ENCODE measurements around the gene ZNF582.
A peak's percentile ranks its signal among the peaks of the same experiment; 100 is the strongest.

The ZNF582 gene

GRCh38 chr19:56404705-56405056 is 11.3 kb upstream of the ZNF582 start:
- Histone ChIP-seq H3K36me3 (peaks cover 31 to 52% (median 38%) of the 10 kb centered on the region in 3 donors), H3K4me1 (peaks cover 0 to 15% (median 9%) of the 10 kb centered on the region in 4 donors), H3K27ac (peak overlapping the region in 1 of 2 donors; percentile 95), H3K27me3 (no peaks in the 10 kb centered on the region), H3K9me3 (peaks cover 5 to 55% (median 16%) of the 10 kb centered on the region in 3 donors), H3K4me3 (peak overlapping the region; percentile 63 to 70)
- no peak for DNase-seq
- no peak for TF ChIP-seq CTCF (IDR thresholded peaks at IDR 0.05)
- intact Hi-C loops (cut with DNase I; ENCODE audit: low total_unique reads), result loop anchor here (5.0 kb wide), 1 partner anchor 1788 kb away; no protein-coding TSS in a partner anchor

DNA sequence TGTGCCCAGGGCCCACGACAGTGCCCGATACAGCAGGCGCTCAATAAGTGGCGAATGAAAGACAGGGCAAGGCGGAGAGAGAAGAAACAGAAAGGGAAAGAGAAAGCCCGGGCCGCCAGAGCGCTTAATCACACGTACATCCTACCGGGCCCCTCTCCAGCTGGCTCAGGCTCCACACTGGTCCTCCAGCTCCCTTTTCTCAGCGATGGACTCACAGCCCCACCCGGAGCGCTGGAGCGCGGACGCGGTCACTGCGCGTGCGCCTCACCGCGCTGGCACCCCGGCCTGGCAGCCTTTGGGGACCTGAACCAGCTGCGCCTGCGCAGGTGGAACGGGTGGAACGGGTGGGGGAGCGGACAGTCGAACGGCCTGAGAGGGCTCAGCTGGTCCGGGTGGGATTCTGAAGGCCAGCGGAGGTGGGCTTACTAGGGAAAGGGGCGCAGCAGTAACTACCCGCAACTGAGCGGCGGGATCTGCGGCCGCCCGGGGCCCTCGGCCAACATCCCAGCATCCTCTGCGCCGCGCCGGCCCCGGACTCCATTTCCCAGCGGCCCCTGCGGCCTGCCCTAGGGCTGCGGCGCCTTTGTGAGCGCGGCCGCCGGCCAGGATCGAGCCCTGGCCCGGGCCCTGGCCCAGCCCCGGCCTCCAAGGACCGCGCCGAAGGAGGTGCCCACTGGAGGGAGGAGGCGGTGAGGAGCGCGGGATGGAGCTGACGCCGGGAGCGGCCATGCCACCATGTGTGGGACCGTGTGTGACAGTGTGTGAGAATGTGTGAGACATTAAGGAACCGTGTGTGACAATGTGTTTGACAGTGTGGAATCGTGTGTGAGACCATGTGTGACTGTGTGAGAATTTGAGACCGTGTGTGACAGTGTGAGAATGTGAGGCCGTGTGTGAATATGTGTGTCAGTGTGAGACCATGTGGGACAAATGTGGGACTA is 10.7 kb upstream of the ZNF582 start, which contains the start of gene ZNF583:
Gene ZNF583 (plus strand): TSS at position 569 of the 941 bp plus-strand sequence. CDS start 2,783 bp downstream, outside the sequence.
- no peaks in the 10 kb centered on the region for H3K27me3 ChIP-seq
- intact Hi-C loops (cut with DNase I; ENCODE audit: low total_unique reads), result no loop called here
- H3K4me1 ChIP-seq, result peaks cover 0 to 15% (median 9%) of the 10 kb centered on the region in 4 donors
- peaks cover 5 to 55% (median 13%) of the 10 kb centered on the region in 3 donors for H3K9me3 ChIP-seq
- no peak for TF ChIP-seq CTCF (IDR thresholded peaks at IDR 0.05)
- peak within 1 kb of the TSS; percentile 63 to 70 for H3K4me3 ChIP-seq
- H3K27ac ChIP-seq, result peak within 1 kb of the TSS; percentile 89 to 95
- peaks cover 30 to 52% (median 36%) of the 10 kb centered on the region in 3 donors for H3K36me3 ChIP-seq
- DNase-seq, result peak; percentile 96 to 98

DNA sequence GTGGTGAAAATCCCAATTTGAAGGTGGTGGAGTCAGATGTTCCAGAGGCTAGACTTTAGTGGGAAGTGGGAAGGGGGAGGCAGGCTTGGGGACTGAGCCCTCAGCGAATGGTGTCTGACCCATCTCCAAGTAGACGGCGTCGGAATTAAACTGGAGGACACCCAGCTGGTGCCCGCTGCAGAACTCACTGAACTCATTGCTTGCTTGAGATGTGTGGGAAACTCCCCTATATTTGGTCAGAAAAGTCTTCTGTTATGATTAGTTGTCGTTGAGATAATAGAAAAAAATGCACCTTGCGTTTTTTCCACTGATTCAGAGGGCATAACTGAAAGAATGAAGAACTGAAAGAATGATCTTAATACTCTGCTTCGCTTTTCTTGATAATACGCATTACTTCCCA is 9.9 kb upstream of the ZNF582 start:
- Histone ChIP-seq H3K4me1 (peaks cover 0 to 15% (median 9%) of the 10 kb centered on the region in 4 donors), H3K27ac (peak overlapping the region; percentile 89 to 95), H3K36me3 (peaks cover 30 to 52% (median 35%) of the 10 kb centered on the region in 3 donors), H3K4me3 (peak overlapping the region; percentile 63 to 70), H3K27me3 (no peaks in the 10 kb centered on the region), H3K9me3 (peaks cover 3 to 54% (median 6%) of the 10 kb centered on the region in 3 donors)
- intact Hi-C loops (cut with DNase I; ENCODE audit: low total_unique reads), result no loop called here
- TF ChIP-seq CTCF (IDR thresholded peaks at IDR 0.05), result no peak
- DNase-seq, result no peak

DNA sequence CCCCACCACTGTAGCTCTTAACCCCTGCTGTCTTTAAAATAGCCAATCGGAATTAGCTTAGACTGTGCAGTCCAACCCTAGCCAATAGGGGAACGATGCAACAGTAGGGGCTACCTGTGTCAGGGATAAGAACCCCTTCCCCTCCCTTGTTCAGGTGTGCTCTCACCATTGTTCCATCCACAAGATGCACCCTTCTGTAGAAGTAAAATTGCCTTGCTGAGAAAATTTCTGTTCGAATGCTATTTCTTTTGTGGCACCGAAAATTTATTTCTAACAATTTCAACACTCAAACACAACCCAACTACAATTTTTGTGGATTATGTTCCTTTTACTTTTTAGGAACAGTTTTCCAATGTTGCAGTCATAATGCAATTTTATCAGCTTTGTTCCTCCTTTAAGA is 7.2 kb upstream of the ZNF582 start:
- intact Hi-C loops (cut with DNase I; ENCODE audit: low total_unique reads), result no loop called here
- Histone ChIP-seq H3K4me3 (no peak overlapping the region), H3K27ac (no peak overlapping the region), H3K36me3 (peaks cover 23 to 56% (median 24%) of the 10 kb centered on the region in 3 donors), H3K4me1 (peaks cover 0 to 15% (median 9%) of the 10 kb centered on the region in 4 donors), H3K9me3 (peaks cover 0 to 47% (median 0%) of the 10 kb centered on the region in 3 donors), H3K27me3 (no peaks in the 10 kb centered on the region)
- DNase-seq, result no peak
- no peak for TF ChIP-seq CTCF (IDR thresholded peaks at IDR 0.05)

DNA sequence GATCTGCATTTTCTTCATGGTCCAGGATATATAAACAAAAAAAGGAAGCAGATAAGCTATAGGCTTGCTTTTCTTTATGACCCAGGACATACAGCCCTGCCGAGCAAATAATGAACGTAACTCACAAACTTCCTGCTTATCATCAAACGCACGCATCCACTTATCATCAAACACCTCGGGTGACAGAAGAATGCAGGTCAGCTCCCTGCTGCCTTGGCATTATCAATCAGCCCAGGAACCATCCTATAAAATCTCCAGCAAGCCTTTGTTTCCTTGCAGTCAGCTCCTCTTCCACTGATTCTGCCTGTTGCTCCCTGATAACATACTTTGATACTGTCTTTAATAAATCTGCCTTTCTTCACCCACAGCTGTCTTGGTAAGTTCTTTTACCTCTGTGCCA is 5.5 kb upstream of the ZNF582 start:
- no peak overlapping the region for H3K27ac ChIP-seq
- H3K4me1 ChIP-seq, result peaks cover 0 to 7% (median 5%) of the 10 kb centered on the region in 4 donors
- no peaks in the 10 kb centered on the region for H3K27me3 ChIP-seq
- H3K36me3 ChIP-seq, result peaks cover 23 to 60% (median 24%) of the 10 kb centered on the region in 3 donors
- TF ChIP-seq CTCF (IDR thresholded peaks at IDR 0.05), result no peak
- no peak for DNase-seq
- intact Hi-C loops (cut with DNase I; ENCODE audit: low total_unique reads), result no loop called here
- H3K4me3 ChIP-seq, result no peak overlapping the region
- peaks cover 0 to 47% (median 0%) of the 10 kb centered on the region in 3 donors for H3K9me3 ChIP-seq

Measured in tibial artery (tissue), 4 donors.